Stimulated activated CD4-positive, alpha-beta T cell treated with anti-CD3 and anti-CD28 coated beads, TNF-alpha, amount 100 ng/mL, for 24 hours (primary cell): ENCODE data around the gene HS6ST1.

Experiments used
- DNase-seq, 3 experiments: peaks; one replicate each; pipeline ENCODE4 v3.0.0-alpha.2; 2020; ENCODE audit warnings: low read depth in 3 of 3

Gene HS6ST1

GRCh38 chr2:128318776-128319464 lies at the start of gene HS6ST1:
TSS of gene HS6ST1 (minus strand) at chr2:128318868. CDS start at chr2:128318563, 305 bp downstream.
- DNase-seq: peak; percentile 76 to 85 (median 82)

- no peak for DNase-seq
Measured at GRCh38 chr2:128367601-128368359, 49.1 kb upstream of the HS6ST1 start.

- DNase-seq: no peak
Measured at GRCh38 chr2:128366713-128367511, 48.2 kb upstream of the HS6ST1 start.

GRCh38 chr2:128365217-128365905 lies 46.7 kb upstream of the HS6ST1 start:
- DNase-seq: no peak

- no peak for DNase-seq
Measured at GRCh38 chr2:128364441-128364911, 45.8 kb upstream of the HS6ST1 start.

- DNase-seq: no peak
Measured at GRCh38 chr2:128363934-128364361, 45.3 kb upstream of the HS6ST1 start.

- DNase-seq: no peak
Measured at GRCh38 chr2:128362889-128363228, 44.2 kb upstream of the HS6ST1 start.

- no peak for DNase-seq
Measured at GRCh38 chr2:128362176-128362888, 43.7 kb upstream of the HS6ST1 start.

- no peak for DNase-seq
Measured at GRCh38 chr2:128361376-128362131, 42.9 kb upstream of the HS6ST1 start.

GRCh38 chr2:128360711-128361110 lies 42.0 kb upstream of the HS6ST1 start:
- no peak for DNase-seq

- DNase-seq: no peak
Measured at GRCh38 chr2:128359841-128360240, 41.2 kb upstream of the HS6ST1 start.

GRCh38 chr2:128358941-128359731 lies 40.5 kb upstream of the HS6ST1 start:
- DNase-seq: no peak

GRCh38 chr2:128357506-128358370 lies 39.1 kb upstream of the HS6ST1 start:
- no peak for DNase-seq

- DNase-seq: no peak
Measured at GRCh38 chr2:128356127-128356526, 37.5 kb upstream of the HS6ST1 start.

- DNase-seq: no peak
Measured at GRCh38 chr2:128354726-128355470, 36.2 kb upstream of the HS6ST1 start.

GRCh38 chr2:128354161-128354560 lies 35.5 kb upstream of the HS6ST1 start:
- DNase-seq: no peak

GRCh38 chr2:128350736-128351135 lies 32.1 kb upstream of the HS6ST1 start:
- DNase-seq: no peak

GRCh38 chr2:128348701-128349100 lies 30.0 kb upstream of the HS6ST1 start:
- no peak for DNase-seq
